Measurements from ENCODE around the gene PRMT7.

Gene PRMT7

GRCh38 chr16:68283801-68284598 is 26.8 kb upstream of the PRMT7 start:
- H3K27me3 ChIP-seq (replicated peaks in 2 of 5; ENCODE audit: control insufficient read depth in 4 of 5, insufficient read depth in 5 of 5, low read length in 4 of 5): no peaks in the 10 kb centered on the region
- H3K4me3 ChIP-seq (ENCODE audit: control insufficient read depth in 1 of 7, extremely low read depth in 1 of 7, insufficient read depth in 4 of 7, low read depth in 2 of 7, low read length in 6 of 7): peak overlapping the region in 5 of 7 experiments; percentile 13 to 52 (median 33)
- no peaks in the 10 kb centered on the region for H3K9me3 ChIP-seq (ENCODE audit: control extremely low read depth in 1 of 5, control insufficient read depth in 4 of 5, insufficient read depth in 2 of 5, low read depth in 1 of 5, low read length in 4 of 5)
- ChIA-PET POLR2A (interaction anchor here (0.5 to 1.3 kb wide), 3 partner anchors 8 to 735 kb away, joined by 3 to 4 read pairs (median 3); partner anchors contain the start of genes PRMT7 and SLC7A6OS), CTCF (interaction anchor here (0.6 to 5.0 kb wide), 9 partner anchors 9 to 45 kb away, joined by 3 to 82 read pairs (median 4); partner anchors contain the start of gene SLC7A6)
- H3K4me1 ChIP-seq (ENCODE audit: control extremely low read depth in 1 of 4, control insufficient read depth in 4 of 4, insufficient read depth in 4 of 4, low read length in 3 of 4): peaks cover 31 to 71% (median 58%) of the 10 kb centered on the region in 4 experiments
- H3K27ac ChIP-seq (ENCODE audit: insufficient read depth in 1 of 2, low read depth in 1 of 2, low read length in 2 of 2, poor library complexity in 1 of 2, severe bottlenecking in 2 of 2): peak overlapping the region in 1 of 2 experiments; percentile 80
- 36% methylated on average over 8 of the region's 9 CpGs for WGBS (ENCODE audit: insufficient coverage)
- peaks cover 0 to 36% (median 0%) of the 10 kb centered on the region in 4 experiments for H3K36me3 ChIP-seq (ENCODE audit: control insufficient read depth in 4 of 4, insufficient read depth in 4 of 4, low read length in 3 of 4)
- DNase-seq: no peak

- peak overlapping the region in 1 of 2 experiments; percentile 80 for H3K27ac ChIP-seq (ENCODE audit: insufficient read depth in 1 of 2, low read depth in 1 of 2, low read length in 2 of 2, poor library complexity in 1 of 2, severe bottlenecking in 2 of 2)
- H3K4me3 ChIP-seq (ENCODE audit: control insufficient read depth in 1 of 7, extremely low read depth in 1 of 7, insufficient read depth in 4 of 7, low read depth in 2 of 7, low read length in 6 of 7): peak overlapping the region in 5 of 7 experiments; percentile 27 to 52 (median 37)
- H3K36me3 ChIP-seq (ENCODE audit: control insufficient read depth in 4 of 4, insufficient read depth in 4 of 4, low read length in 3 of 4): peaks cover 0 to 35% (median 0%) of the 10 kb centered on the region in 4 experiments
- no peaks in the 10 kb centered on the region for H3K27me3 ChIP-seq (replicated peaks in 2 of 5; ENCODE audit: control insufficient read depth in 4 of 5, insufficient read depth in 5 of 5, low read length in 4 of 5)
- ChIA-PET POLR2A (interaction anchor here (0.5 to 0.6 kb wide), 2 partner anchors 47 to 734 kb away, joined by 3 to 4 read pairs; no protein-coding TSS in a partner anchor), CTCF (interaction anchor here (0.7 to 5.0 kb wide), 10 partner anchors 10 to 51 kb away, joined by 3 to 82 read pairs (median 4); partner anchors contain the start of gene SLC7A6)
- DNase-seq: peak; percentile 39 to 83 (median 76)
- peaks cover 38 to 75% (median 66%) of the 10 kb centered on the region in 4 experiments for H3K4me1 ChIP-seq (ENCODE audit: control extremely low read depth in 1 of 4, control insufficient read depth in 4 of 4, insufficient read depth in 4 of 4, low read length in 3 of 4)
- WGBS (ENCODE audit: insufficient coverage): 0% methylated on average over 2 of the region's 5 CpGs
- no peaks in the 10 kb centered on the region for H3K9me3 ChIP-seq (ENCODE audit: control extremely low read depth in 1 of 5, control insufficient read depth in 4 of 5, insufficient read depth in 2 of 5, low read depth in 1 of 5, low read length in 4 of 5)
Measured at GRCh38 chr16:68284847-68285246, 26.0 kb upstream of the PRMT7 start.

GRCh38 chr16:68285683-68286082 is 25.1 kb upstream of the PRMT7 start:
- Histone ChIP-seq H3K9me3 (ENCODE audit: control extremely low read depth in 1 of 5, control insufficient read depth in 4 of 5, insufficient read depth in 2 of 5, low read depth in 1 of 5, low read length in 4 of 5) (no peaks in the 10 kb centered on the region), H3K27me3 (replicated peaks in 2 of 5; ENCODE audit: control insufficient read depth in 4 of 5, insufficient read depth in 5 of 5, low read length in 4 of 5) (no peaks in the 10 kb centered on the region), H3K4me1 (ENCODE audit: control extremely low read depth in 1 of 4, control insufficient read depth in 4 of 4, insufficient read depth in 4 of 4, low read length in 3 of 4) (peaks cover 43 to 80% (median 75%) of the 10 kb centered on the region in 4 experiments), H3K36me3 (ENCODE audit: control insufficient read depth in 4 of 4, insufficient read depth in 4 of 4, low read length in 3 of 4) (peaks cover 0 to 40% (median 2%) of the 10 kb centered on the region in 4 experiments), H3K27ac (ENCODE audit: insufficient read depth in 1 of 2, low read depth in 1 of 2, low read length in 2 of 2, poor library complexity in 1 of 2, severe bottlenecking in 2 of 2) (peak overlapping the region in 1 of 2 experiments; percentile 80), H3K4me3 (ENCODE audit: control insufficient read depth in 1 of 7, extremely low read depth in 1 of 7, insufficient read depth in 4 of 7, low read depth in 2 of 7, low read length in 6 of 7) (peak overlapping the region in 2 of 7 experiments; percentile 29 to 33)
- CTCF ChIA-PET: interaction anchor here (0.8 to 5.0 kb wide), 14 partner anchors 8 to 51 kb away, joined by 3 to 82 read pairs (median 4); partner anchors contain the start of gene SLC7A6
- POLR2A ChIA-PET: interaction anchor here (0.6 to 1.2 kb wide), 2 partner anchors 9 to 16 kb away, joined by 3 read pairs; no protein-coding TSS in a partner anchor
- WGBS (ENCODE audit: insufficient coverage): 75% methylated on average over 2 of the region's 3 CpGs
- no peak for DNase-seq

GRCh38 chr16:68286153-68287074 is 24.4 kb upstream of the PRMT7 start:
- POLR2A ChIA-PET: interaction anchor here (0.6 to 1.9 kb wide), 4 partner anchors 9 to 23 kb away, joined by 3 to 7 read pairs (median 3); partner anchors contain the start of gene SLC7A6
- no peaks in the 10 kb centered on the region for H3K27me3 ChIP-seq (replicated peaks in 2 of 5; ENCODE audit: control insufficient read depth in 4 of 5, insufficient read depth in 5 of 5, low read length in 4 of 5)
- H3K9me3 ChIP-seq (ENCODE audit: control extremely low read depth in 1 of 5, control insufficient read depth in 4 of 5, insufficient read depth in 2 of 5, low read depth in 1 of 5, low read length in 4 of 5): no peaks in the 10 kb centered on the region
- WGBS (ENCODE audit: insufficient coverage): 22% methylated on average over 5 of the region's 12 CpGs
- peak in 2 of 3 donors; percentile 65 to 75 for DNase-seq
- H3K4me3 ChIP-seq (ENCODE audit: control insufficient read depth in 1 of 7, extremely low read depth in 1 of 7, insufficient read depth in 4 of 7, low read depth in 2 of 7, low read length in 6 of 7): peak overlapping the region in 3 of 7 experiments; percentile 29 to 62 (median 33)
- H3K27ac ChIP-seq (ENCODE audit: insufficient read depth in 1 of 2, low read depth in 1 of 2, low read length in 2 of 2, poor library complexity in 1 of 2, severe bottlenecking in 2 of 2): peak overlapping the region in 1 of 2 experiments; percentile 80
- H3K36me3 ChIP-seq (ENCODE audit: control insufficient read depth in 4 of 4, insufficient read depth in 4 of 4, low read length in 3 of 4): peaks cover 2 to 48% (median 9%) of the 10 kb centered on the region in 4 experiments
- CTCF ChIA-PET: interaction anchor here (0.6 to 5.0 kb wide), 14 partner anchors 8 to 1057 kb away, joined by 3 to 82 read pairs (median 4); partner anchors contain the start of gene SLC7A6
- peaks cover 45 to 86% (median 82%) of the 10 kb centered on the region in 4 experiments for H3K4me1 ChIP-seq (ENCODE audit: control extremely low read depth in 1 of 4, control insufficient read depth in 4 of 4, insufficient read depth in 4 of 4, low read length in 3 of 4)

GRCh38 chr16:68287276-68288251 is 23.3 kb upstream of the PRMT7 start:
- Histone ChIP-seq H3K27ac (ENCODE audit: insufficient read depth in 1 of 2, low read depth in 1 of 2, low read length in 2 of 2, poor library complexity in 1 of 2, severe bottlenecking in 2 of 2) (peak overlapping the region in 1 of 2 experiments; percentile 18), H3K9me3 (ENCODE audit: control extremely low read depth in 1 of 5, control insufficient read depth in 4 of 5, insufficient read depth in 2 of 5, low read depth in 1 of 5, low read length in 4 of 5) (no peaks in the 10 kb centered on the region), H3K27me3 (replicated peaks in 2 of 5; ENCODE audit: control insufficient read depth in 4 of 5, insufficient read depth in 5 of 5, low read length in 4 of 5) (no peaks in the 10 kb centered on the region), H3K36me3 (ENCODE audit: control insufficient read depth in 4 of 4, insufficient read depth in 4 of 4, low read length in 3 of 4) (peaks cover 4 to 50% (median 18%) of the 10 kb centered on the region in 4 experiments), H3K4me3 (ENCODE audit: control insufficient read depth in 1 of 7, extremely low read depth in 1 of 7, insufficient read depth in 4 of 7, low read depth in 2 of 7, low read length in 6 of 7) (peak overlapping the region in 3 of 7 experiments; percentile 12 to 22 (median 17)), H3K4me1 (ENCODE audit: control extremely low read depth in 1 of 4, control insufficient read depth in 4 of 4, insufficient read depth in 4 of 4, low read length in 3 of 4) (peaks cover 47 to 95% (median 88%) of the 10 kb centered on the region in 4 experiments)
- WGBS (ENCODE audit: insufficient coverage): 34% methylated on average over 9 of the region's 11 CpGs
- DNase-seq: peak in 2 of 3 donors; percentile 49 to 74
- ChIA-PET POLR2A (interaction anchor here (1.9 kb wide), 1 partner anchor 24 kb away, joined by 7 read pairs; the partner anchor contains the start of gene SLC7A6), CTCF (interaction anchor here (0.6 to 5.7 kb wide), 4 partner anchors 13 to 1056 kb away, joined by 3 to 41 read pairs (median 4); partner anchors contain the start of gene SLC7A6)
